ENCODE measurements around the gene VGF.

VGF gene

GRCh38 chr7:101165075-101165957 lies at the start of gene VGF (continued):
- TF ChIP-seq ZFP69B (tag by site-specific recombination; IDR thresholded peaks at IDR 0.05) (no peak), ZNF701 (tag by site-specific recombination; IDR thresholded peaks at IDR 0.05) (no peak), ZNF174 (tag by site-specific recombination; IDR thresholded peaks at IDR 0.05) (no peak), PRDM6 (tag by site-specific recombination; IDR thresholded peaks at IDR 0.05) (no peak), HIC1 (tag by site-specific recombination; IDR thresholded peaks at IDR 0.05) (no peak), ZNF133 (tag by site-specific recombination; IDR thresholded peaks at IDR 0.05) (no peak), ZNF211 (tag by site-specific recombination; IDR thresholded peaks at IDR 0.05; ENCODE audit: low read depth) (no peak), ZNF426 (tag by site-specific recombination; IDR thresholded peaks at IDR 0.05) (no peak), SP2 (tag by site-specific recombination; IDR thresholded peaks at IDR 0.05) (peak; percentile 91), HOXA7 (CRISPR knock-in tag; IDR thresholded peaks at IDR 0.05; ENCODE audit: borderline replicate concordance) (no peak), ZBTB48 (tag by site-specific recombination; IDR thresholded peaks at IDR 0.05) (no peak), ZNF335 (tag by site-specific recombination; conservative IDR thresholded peaks at IDR 0.05) (peak; percentile 68), ZNF366 (tag by site-specific recombination; conservative IDR thresholded peaks at IDR 0.05) (peak; percentile 95), ZNF280C (tag by site-specific recombination; IDR thresholded peaks at IDR 0.05) (no peak), PATZ1 (tag by site-specific recombination; IDR thresholded peaks at IDR 0.05) (peak; percentile 94), ZNF416 (tag by site-specific recombination; IDR thresholded peaks at IDR 0.05) (no peak), ZNF398 (tag by site-specific recombination; IDR thresholded peaks at IDR 0.05) (no peak; the same call in 1 of the 2 replicates), PRDM10 (tag by site-specific recombination; IDR thresholded peaks at IDR 0.05) (no peak), ZNF23 (tag by site-specific recombination; IDR thresholded peaks at IDR 0.05; ENCODE audit: borderline replicate concordance) (no peak), ZNF18 (tag by site-specific recombination; IDR thresholded peaks at IDR 0.05) (no peak), REPIN1 (tag by site-specific recombination; IDR thresholded peaks at IDR 0.05; ENCODE audit: low read depth) (no peak), ZNF138 (tag by site-specific recombination; IDR thresholded peaks at IDR 0.05; ENCODE audit: borderline replicate concordance) (no peak), ZNF660 (tag by site-specific recombination; IDR thresholded peaks at IDR 0.05) (peak; percentile 78)

All from HEK293 (cell line).